Activated T-cell treated with anti-CD3 and anti-CD28 coated beads, Interleukin-2, amount 50 U/mL, for 1 hour (primary cell): ENCODE data around the gene GPD1L.

Source experiments
- DNase-seq: peaks from one replicate; pipeline ENCODE4 v3.0.0-alpha.2; 2020

GPD1L gene

GRCh38 chr3:32140943-32141342 lies 34.5 kb downstream of the GPD1L start:
- no peak for DNase-seq

GRCh38 chr3:32143849-32144757 lies 37.7 kb downstream of the GPD1L start:
- DNase-seq: no peak

- no peak for DNase-seq
These were observed 40.4 kb downstream of the GPD1L start for GRCh38 chr3:32146746-32147211.

- no peak for DNase-seq
These were observed 41.1 kb downstream of the GPD1L start for GRCh38 chr3:32147509-32147908.

GRCh38 chr3:32147933-32148332 lies 41.5 kb downstream of the GPD1L start:
- no peak for DNase-seq

DNA sequence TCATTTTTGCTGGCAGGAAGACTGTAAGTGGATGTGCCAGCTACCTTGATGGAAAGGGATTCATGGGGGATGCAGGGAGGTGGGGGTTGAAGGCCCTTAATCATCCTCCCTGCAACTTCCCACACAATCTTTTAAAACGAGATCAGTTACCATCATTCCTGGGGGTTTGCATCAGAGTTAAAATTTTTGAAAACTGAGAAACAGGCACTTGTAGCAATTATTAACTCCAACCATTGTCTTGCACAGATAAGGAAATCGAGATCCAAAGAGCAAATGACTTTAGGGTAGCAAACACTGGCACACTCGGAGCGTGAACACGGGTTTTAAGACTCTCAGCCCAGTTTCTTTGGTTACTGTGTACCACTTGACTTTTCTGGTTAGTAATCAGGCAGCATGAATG lies 41.9 kb downstream of the GPD1L start:
- DNase-seq: no peak

DNA sequence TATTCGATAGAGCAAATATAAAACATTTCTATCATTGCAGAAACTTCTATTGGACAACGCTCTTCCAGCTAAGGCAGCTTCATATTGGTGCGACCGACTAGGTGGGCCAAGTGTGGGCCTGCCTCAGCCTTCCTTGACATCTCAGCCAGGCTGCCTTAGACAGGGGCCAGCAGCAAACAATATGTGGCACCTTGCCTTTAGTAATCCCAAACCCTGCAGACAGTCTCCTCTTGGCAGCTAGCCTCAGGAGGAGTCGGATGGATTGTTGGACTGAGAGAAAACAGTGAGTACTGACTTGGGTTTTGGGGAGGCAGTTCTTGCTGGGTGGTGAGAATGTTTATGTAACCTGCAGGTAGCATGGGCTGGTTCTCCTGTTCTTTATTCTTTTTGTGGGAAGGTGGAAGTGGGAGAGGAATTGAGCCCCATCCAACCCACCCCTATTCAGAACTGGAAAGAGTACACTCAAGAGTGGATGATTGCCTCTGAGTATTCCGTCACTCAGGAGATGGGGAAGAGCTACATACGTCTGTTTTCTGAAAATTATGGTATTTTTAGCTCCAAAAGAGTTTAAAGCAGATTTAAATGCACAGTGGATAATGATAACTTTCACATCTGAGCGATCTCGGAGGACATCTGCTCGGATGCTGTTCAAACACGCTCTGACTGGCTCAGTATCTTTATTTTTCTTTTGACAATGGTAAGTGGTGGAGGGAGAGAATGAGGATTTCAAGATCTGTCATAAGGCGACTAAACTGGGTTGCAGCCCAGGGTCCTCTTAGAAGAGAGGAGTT lies 47.2 kb downstream of the GPD1L start:
- DNase-seq: no peak

GRCh38 chr3:32154205-32154579 lies 47.8 kb downstream of the GPD1L start:
- no peak for DNase-seq

GRCh38 chr3:32155117-32155516 lies 48.7 kb downstream of the GPD1L start:
- no peak for DNase-seq

DNA sequence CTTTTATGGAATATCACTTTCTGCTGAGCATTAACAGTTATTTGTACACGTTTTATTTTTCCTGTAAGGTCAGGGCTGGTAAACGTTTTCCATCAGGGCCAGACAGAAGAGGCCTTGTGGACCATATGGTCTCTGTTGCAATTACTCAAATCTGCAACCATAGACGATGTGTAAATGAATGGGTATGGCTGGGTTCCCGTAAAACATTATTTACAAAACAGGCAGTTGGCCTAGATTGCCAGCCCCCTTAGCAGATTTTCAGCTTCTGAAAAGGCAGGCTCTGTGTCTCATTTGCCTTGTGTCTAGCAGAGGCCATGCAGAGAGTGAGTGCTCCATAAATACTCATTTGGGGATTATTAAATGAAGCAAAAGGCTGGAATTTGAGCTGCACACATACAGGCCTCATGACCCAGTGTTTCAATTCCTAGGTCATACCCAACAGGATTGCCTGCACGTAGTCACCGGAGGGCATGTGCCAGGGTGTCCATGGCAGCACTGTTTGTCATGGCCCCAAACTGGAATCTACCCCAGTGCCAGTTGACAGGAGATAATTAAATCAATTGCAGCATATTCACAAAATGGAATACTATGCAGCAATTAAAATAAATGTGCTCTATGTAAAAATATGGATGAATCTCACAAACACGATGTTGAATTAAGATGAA lies 51.3 kb downstream of the GPD1L start:
- no peak for DNase-seq

- no peak for DNase-seq
These were observed 54.3 kb downstream of the GPD1L start for GRCh38 chr3:32160706-32161214.

- DNase-seq: no peak
These were observed 59.0 kb downstream of the GPD1L start for GRCh38 chr3:32165442-32165841.

DNA sequence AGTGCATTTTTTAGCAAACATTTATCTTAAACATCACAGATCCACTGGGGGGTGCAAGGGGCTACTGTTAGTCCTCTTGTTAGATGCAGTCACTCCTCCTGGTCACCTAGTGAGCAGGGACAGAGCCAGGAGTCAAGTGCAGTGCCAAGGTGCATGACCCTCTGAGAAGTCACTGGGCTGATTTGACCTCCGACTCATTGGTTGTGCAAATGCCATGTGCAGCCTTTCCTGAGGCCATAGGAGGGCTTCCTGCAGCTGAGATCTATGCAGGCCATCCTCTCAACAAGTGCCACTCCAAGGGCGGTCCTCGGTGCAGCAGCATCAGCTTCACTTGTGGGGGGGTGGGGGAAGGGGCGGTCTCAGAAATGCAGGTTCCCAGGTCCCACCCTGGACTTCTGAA lies 60.2 kb downstream of the GPD1L start:
- no peak for DNase-seq

GRCh38 chr3:32172420-32172819 lies 66.0 kb downstream of the GPD1L start:
- DNase-seq: no peak

DNA sequence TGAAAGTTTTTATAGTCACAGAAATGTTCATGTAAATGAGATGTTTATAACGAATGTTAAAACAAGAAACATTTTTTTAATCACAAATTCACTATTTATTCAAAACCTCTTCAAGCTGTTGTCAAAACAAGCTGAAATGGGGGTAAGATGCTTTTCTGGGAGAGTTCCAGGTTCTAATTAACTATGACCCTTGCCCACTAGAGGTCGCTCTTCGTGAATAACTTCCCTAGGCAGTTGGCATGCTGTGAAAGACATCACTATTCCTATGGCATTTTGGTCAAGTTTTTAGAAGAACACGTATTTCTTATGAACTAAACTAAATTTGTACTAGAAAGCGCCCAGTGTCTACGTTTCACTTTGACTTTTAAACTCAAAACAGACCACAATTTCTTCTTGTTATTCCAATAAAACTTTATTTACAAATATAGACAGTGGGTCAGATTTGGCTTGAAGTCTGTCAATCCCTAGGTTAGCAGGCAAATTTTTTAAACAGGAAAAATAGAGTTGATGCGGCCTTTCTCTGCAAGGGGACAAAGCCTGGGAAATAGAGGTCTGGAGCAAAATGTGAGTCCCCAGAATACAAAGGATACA lies 69.3 kb downstream of the GPD1L start:
- no peak for DNase-seq

DNA sequence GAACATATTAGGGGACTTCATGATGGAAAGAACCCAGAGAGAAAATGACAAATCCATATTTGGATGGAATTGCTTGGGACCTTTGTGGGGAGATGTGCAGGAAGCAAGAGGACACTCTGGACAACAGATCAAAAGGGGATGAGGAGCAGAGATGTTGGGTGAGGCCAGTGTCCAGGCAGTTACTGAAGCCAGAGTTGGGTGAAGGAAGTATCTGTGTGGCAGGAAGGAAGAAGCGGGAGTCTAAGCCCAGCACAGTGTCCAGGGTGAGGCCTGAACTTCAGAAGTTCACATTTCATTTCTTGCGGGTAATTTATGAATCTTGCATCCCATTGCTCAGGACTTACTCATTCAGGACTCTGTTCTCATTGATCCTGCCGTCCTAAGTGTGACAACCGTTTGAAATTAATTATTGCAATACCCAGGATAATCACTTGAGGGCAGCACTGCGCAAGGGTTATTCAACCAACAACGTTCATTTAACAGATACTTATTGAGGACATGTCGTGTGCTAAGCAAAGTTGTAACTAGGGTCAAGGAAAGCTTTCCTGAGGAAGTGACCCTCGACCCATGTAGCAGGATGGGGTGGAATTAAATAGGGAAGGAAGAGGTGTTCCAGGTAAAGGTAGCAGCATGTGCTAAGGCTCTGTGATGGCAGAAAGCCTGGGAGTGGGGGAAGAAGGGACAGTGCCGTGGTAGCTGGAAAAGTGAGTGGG lies 70.7 kb downstream of the GPD1L start:
- DNase-seq: peak; percentile 37

GRCh38 chr3:32177702-32178198 lies 71.3 kb downstream of the GPD1L start:
- peak; percentile 21 for DNase-seq

GRCh38 chr3:32180141-32180784 lies 73.8 kb downstream of the GPD1L start:
- no peak for DNase-seq

DNA sequence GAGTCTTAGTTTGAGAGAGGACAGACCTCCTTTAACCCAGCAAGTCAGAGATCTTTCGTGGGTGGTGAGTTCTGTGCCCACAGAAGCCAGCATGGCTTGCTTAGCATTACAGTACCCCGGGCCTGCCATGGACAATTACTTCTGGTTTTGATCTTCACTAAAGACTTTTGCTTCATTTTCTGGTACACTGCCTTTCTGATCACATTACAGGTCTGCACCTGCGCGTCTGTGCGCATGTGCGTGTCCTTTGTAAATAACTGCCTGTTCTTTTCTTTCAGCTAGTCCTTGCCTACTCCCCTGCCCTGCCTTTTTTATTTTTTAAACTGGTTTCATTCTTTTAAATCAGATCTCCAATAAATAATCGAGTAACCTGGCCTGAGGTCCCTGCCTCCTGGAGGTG lies 74.9 kb downstream of the GPD1L start:
- no peak for DNase-seq

DNA sequence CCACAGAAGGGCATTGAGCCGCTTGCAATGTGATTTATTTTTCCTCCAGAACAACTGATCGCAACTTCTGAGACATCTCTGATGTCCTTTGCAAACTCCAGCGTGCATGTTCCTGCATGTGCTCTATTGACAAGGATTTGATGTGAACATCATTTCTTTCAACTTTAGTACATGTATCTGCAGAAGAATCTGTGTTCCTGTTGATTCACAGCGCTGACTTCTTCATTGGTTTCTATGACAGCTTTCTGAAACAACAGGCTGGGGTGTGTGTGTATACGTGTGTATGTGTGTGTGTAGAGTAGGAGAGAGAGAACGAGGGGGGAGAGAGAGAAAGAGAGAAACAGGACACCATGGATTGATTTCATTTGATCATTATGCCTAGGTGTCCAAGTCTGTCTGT lies 75.4 kb downstream of the GPD1L start:
- DNase-seq: no peak

GRCh38 chr3:32184187-32184730 lies 77.8 kb downstream of the GPD1L start:
- no peak for DNase-seq
